Astrocyte (in vitro differentiated cells and primary cell): ENCODE measurements around the gene ITCH.

ENCODE experiments used
- CTCF ChIP-seq: IDR thresholded peaks from 2 replicates; pipeline ENCODE4 v1.5.1; 2011; ENCODE audit warnings: low read depth, mild to moderate bottlenecking, inconsistent platforms, low read length, moderate library complexity; ENCODE audit not compliant: insufficient read depth
- EZH2 ChIP-seq: IDR thresholded peaks from 2 replicates; pipeline ENCODE4 v1.6.1; 2012; ENCODE audit warnings: mild to moderate bottlenecking, low read length, inconsistent platforms; ENCODE audit not compliant: insufficient read depth

- TF ChIP-seq CTCF (peak; percentile 26), EZH2 (no peak)
Measured at GRCh38 chr20:34473262-34473883, 110.3 kb downstream of the ITCH start.
